ENCODE measurements around the gene SIGLEC10. TPM values are rescaled to one million over a fixed set of nuclear protein-coding genes. Genes with fewer than 3 reads are reported as not detected.

The SIGLEC10 gene
- total RNA-seq, 1 experiment from 2014 or later = not detected

- H3K9me3 ChIP-seq (ENCODE audit: control insufficient read depth in 1 of 2, insufficient read depth in 1 of 2, low read depth in 1 of 2, low read length in 2 of 2) = no peaks in the 10 kb centered on the region
- intact Hi-C loops (cut with micrococcal nuclease) = no loop called here
- H4K20me1 ChIP-seq (ENCODE audit: insufficient read depth) = no peaks in the 10 kb centered on the region
- peak overlapping the region; percentile 59 for H2AFZ ChIP-seq (ENCODE audit: low read depth, low read length, poor library complexity, severe bottlenecking)
- RAD21 ChIA-PET (ENCODE audit: low non-redundant PET in 1 of 2, low total read pairs in 2 of 2, uncharacterized antibody in 2 of 2, unreplicated experiment in 2 of 2) = no interaction called here
- no peak for TF ChIP-seq SP1 (IDR thresholded peaks at IDR 0.05; ENCODE audit: low read depth)
- no peak for TF ChIP-seq SIN3A (IDR thresholded peaks at IDR 0.05; ENCODE audit: low read depth)
- TF ChIP-seq EGR1 (IDR thresholded peaks at IDR 0.05; ENCODE audit: low read depth) = peak; percentile 79
- no peak for TF ChIP-seq ZFX (IDR thresholded peaks at IDR 0.05)
- no peak for TF ChIP-seq CEBPB (IDR thresholded peaks at IDR 0.05; ENCODE audit: low read depth)
- no peak for TF ChIP-seq JUND (IDR thresholded peaks at IDR 0.05)
- no peak for TF ChIP-seq SRF (IDR thresholded peaks at IDR 0.05; ENCODE audit: low read depth)
- H3K9ac ChIP-seq (ENCODE audit: low read length) = peak overlapping the region; percentile 30; the same call in 1 of the 2 replicates
- no peaks in the 10 kb centered on the region for H3K9me2 ChIP-seq (ENCODE audit: insufficient read depth)
- H3K27me3 ChIP-seq (ENCODE audit: insufficient read depth, low read length) = peaks cover 15% of the 10 kb centered on the region
- no peak for DNase-seq (ENCODE audit: low read depth, low spot score)
- no peaks in the 10 kb centered on the region for H3K36me3 ChIP-seq (ENCODE audit: control insufficient read depth in 1 of 2, insufficient read depth in 2 of 2, low read length in 2 of 2)
- no TSS peak for BruUV-seq (replicated peaks)
- peaks cover 13 to 18% of the 10 kb centered on the region in 2 experiments for H3K4me1 ChIP-seq (ENCODE audit: control insufficient read depth in 1 of 2, insufficient read depth in 2 of 2, low read length in 2 of 2)
- H3K4me2 ChIP-seq (ENCODE audit: low read length) = peak overlapping the region; percentile 73
- ATAC-seq = peak; percentile 74
- POLR2A ChIA-PET = no interaction called here
- H3K4me3 ChIP-seq (replicated peaks in 1 of 2; ENCODE audit: low read depth in 1 of 2, low read length in 2 of 2) = peak overlapping the region; percentile 1 to 41; a peak in 3 of 4 replicates
- CTCF ChIA-PET = interaction anchor here (1.2 kb wide), 1 partner anchor 20 kb away, joined by 3 read pairs; no protein-coding TSS in a partner anchor
- no peaks in the 10 kb centered on the region for H3K79me2 ChIP-seq (ENCODE audit: insufficient read depth, low read length)
- no peak overlapping the region for H3K27ac ChIP-seq (ENCODE audit: low read depth, low read length)
Measured at GRCh38 chr19:51441410-51442390, 24.3 kb upstream of the SIGLEC10 start.

GRCh38 chr19:51440846-51441409 lies 23.5 kb upstream of the SIGLEC10 start:
- no TSS peak for BruUV-seq (replicated peaks)
- Histone ChIP-seq H2AFZ (ENCODE audit: low read depth, low read length, poor library complexity, severe bottlenecking) (peak overlapping the region; percentile 59), H3K9me2 (ENCODE audit: insufficient read depth) (no peaks in the 10 kb centered on the region), H3K4me3 (replicated peaks in 1 of 2; ENCODE audit: low read depth in 1 of 2, low read length in 2 of 2) (peak overlapping the region in 1 of 2 experiments; percentile 41; a peak in 2 of 4 replicates), H3K4me1 (ENCODE audit: control insufficient read depth in 1 of 2, insufficient read depth in 2 of 2, low read length in 2 of 2) (peaks cover 13 to 18% of the 10 kb centered on the region in 2 experiments), H3K79me2 (ENCODE audit: insufficient read depth, low read length) (no peaks in the 10 kb centered on the region), H3K9me3 (ENCODE audit: control insufficient read depth in 1 of 2, insufficient read depth in 1 of 2, low read depth in 1 of 2, low read length in 2 of 2) (no peaks in the 10 kb centered on the region), H3K36me3 (ENCODE audit: control insufficient read depth in 1 of 2, insufficient read depth in 2 of 2, low read length in 2 of 2) (no peaks in the 10 kb centered on the region), H4K20me1 (ENCODE audit: insufficient read depth) (no peaks in the 10 kb centered on the region), H3K4me2 (ENCODE audit: low read length) (peak overlapping the region; percentile 73), H3K27me3 (ENCODE audit: insufficient read depth, low read length) (peaks cover 19% of the 10 kb centered on the region), H3K27ac (ENCODE audit: low read depth, low read length) (no peak overlapping the region), H3K9ac (ENCODE audit: low read length) (peak overlapping the region; percentile 30; the same call in 1 of the 2 replicates)
- ChIA-PET POLR2A (no interaction called here), RAD21 (ENCODE audit: low non-redundant PET in 1 of 2, low total read pairs in 2 of 2, uncharacterized antibody in 2 of 2, unreplicated experiment in 2 of 2) (no interaction called here), CTCF (interaction anchor here (1.2 to 1.6 kb wide), 2 partner anchors 19 to 221 kb away, joined by 3 to 5 read pairs; no protein-coding TSS in a partner anchor)
- DNase-seq (ENCODE audit: low read depth, low spot score) (no peak), ATAC-seq (peak; percentile 35)
- intact Hi-C loops (cut with micrococcal nuclease) = no loop called here
- TF ChIP-seq CBX3 (IDR thresholded peaks at IDR 0.05; ENCODE audit: low read depth) (no peak), ZNF274 (IDR thresholded peaks at IDR 0.05; ENCODE audit: low read depth, low read length) (no peak), ELF1 (IDR thresholded peaks at IDR 0.05; ENCODE audit: borderline replicate concordance, low read depth) (no peak), POLR2AphosphoS5 (IDR thresholded peaks at IDR 0.05; ENCODE audit: low read depth, low read length) (no peak), FOSL1 (IDR thresholded peaks at IDR 0.05; ENCODE audit: low read depth) (no peak), TCF7L2 (IDR thresholded peaks at IDR 0.05; ENCODE audit: borderline replicate concordance, extremely low read depth, insufficient read depth, insufficient read length) (no peak), RAD21 (IDR thresholded peaks at IDR 0.05; ENCODE audit: low read depth) (no peak), CTCF (IDR thresholded peaks at IDR 0.05 in 2 of 3, conservative IDR thresholded peaks at IDR 0.05 in 1 of 3; ENCODE audit: borderline replicate concordance in 1 of 3, insufficient read depth in 1 of 3, low read depth in 2 of 3, low read length in 2 of 3) (no peak), SP1 (IDR thresholded peaks at IDR 0.05; ENCODE audit: low read depth) (no peak), JUND (IDR thresholded peaks at IDR 0.05) (no peak), YY1 (IDR thresholded peaks at IDR 0.05; ENCODE audit: extremely low read depth, insufficient replicate concordance, low read depth, low read length) (no peak), POLR2A (IDR thresholded peaks at IDR 0.05; ENCODE audit: borderline replicate concordance, extremely low read depth, insufficient read depth, insufficient read length) (no peak), SIN3A (IDR thresholded peaks at IDR 0.05; ENCODE audit: low read depth) (no peak), SRF (IDR thresholded peaks at IDR 0.05; ENCODE audit: low read depth) (no peak), EGR1 (IDR thresholded peaks at IDR 0.05; ENCODE audit: low read depth) (no peak), EZH2phosphoT487 (IDR thresholded peaks at IDR 0.05; ENCODE audit: borderline replicate concordance) (no peak), ZFX (IDR thresholded peaks at IDR 0.05) (no peak)

Data from HCT116 (cell line).